HCT116 (cell line): Measurements from ENCODE around the gene SZRD1. TPM values are rescaled to one million over a fixed set of nuclear protein-coding genes. Genes with fewer than 3 reads are reported as not detected.

ENCODE experiments used
- ATAC-seq: fragments of 200-7000 bp; cut with Tn5 transposase; 2 replicates; pipeline ENCODE4 v1.9.1; 2020; ENCODE audit warnings: mild to moderate bottlenecking, moderate library complexity
- BruUV-seq: library from RNA; stranded (reverse); fragments of 400-500 nt; replicated peaks from 2 replicates; lab custom pipeline; 2021; lab: Mats Ljungman, UMichigan
- CTCF ChIA-PET: fragments of 300-600 bp; sonication (Branson Sonifier 250); formaldehyde crosslinking; loops from one replicate; lab custom pipeline; 2021; ENCODE audit warnings: antibody characterized with exemption; lab: Charles Lee
- POLR2A ChIA-PET: fragments of 300-600, 350-600 bp; sonication (Branson Sonifier 250); formaldehyde crosslinking; loops from one replicate; lab custom pipeline; 2021; ENCODE audit warnings: antibody characterized with exemption; lab: Charles Lee
- RAD21 ChIA-PET, 2 experiments: fragments of 300-600 bp; sonication (Branson Sonifier 250); formaldehyde crosslinking; loops; one replicate each; lab custom pipeline; 2023; ENCODE audit warnings: low total read pairs in 2 of 2; ENCODE audit not compliant: uncharacterized antibody in 2 of 2, unreplicated experiment in 2 of 2, low non-redundant PET in 1 of 2; lab: Charles Lee
- DNase-seq: peaks from one replicate; pipeline ENCODE4 v3.0.0-alpha.2; 2010; ENCODE audit warnings: low read depth, low spot score
- H2AFZ ChIP-seq: fragments of 200-600 bp; shearing (Covaris generic), sonication (generic); 2 replicates; pipeline ENCODE4 v1.6.1; 2017; ENCODE audit warnings: low read depth, mixed run types, mixed read lengths, antibody characterized with exemption, low read length; ENCODE audit not compliant: poor library complexity, severe bottlenecking
- H3K27ac ChIP-seq: 2 replicates; pipeline ENCODE4 v1.5.1; 2012; ENCODE audit warnings: low read depth, low read length
- H3K27me3 ChIP-seq: fragments of 200-600 bp; sonication (generic); 2 replicates; pipeline ENCODE4 v1.6.1; 2016; ENCODE audit warnings: mixed run types, low read length, mixed read lengths; ENCODE audit not compliant: insufficient read depth
- H3K36me3 ChIP-seq, 2 experiments: fragments of 200-500 bp in 1 of 2; fragments of 200-600 bp in 1 of 2; sonication (Bioruptor generic) in 1 of 2; sonication (generic) in 1 of 2; 2 replicates each; pipeline versions ENCODE4 v1.5.1 to v1.6.1; 2014 to 2016; ENCODE audit warnings: low read length in 2 of 2, inconsistent platforms in 1 of 2, mixed read lengths in 1 of 2, mixed run types in 1 of 2; ENCODE audit not compliant: insufficient read depth in 2 of 2, control insufficient read depth in 1 of 2
- H3K4me1 ChIP-seq, 2 experiments: fragments of 200-600 bp in 1 of 2; sonication (generic) in 1 of 2; 2 replicates each; pipeline versions ENCODE4 v1.5.1 to v1.6.1; 2012 to 2017; ENCODE audit warnings: low read length in 2 of 2, inconsistent platforms in 1 of 2, mild to moderate bottlenecking in 1 of 2, mixed read lengths in 1 of 2, mixed run types in 1 of 2, moderate library complexity in 1 of 2; ENCODE audit not compliant: insufficient read depth in 2 of 2, control insufficient read depth in 1 of 2
- H3K4me2 ChIP-seq: fragments of 200-600 bp; sonication (generic); 2 replicates; pipeline ENCODE4 v1.6.1; 2017; ENCODE audit warnings: mixed run types, low read length, mixed read lengths
- H3K4me3 ChIP-seq, 2 experiments: fragments of 200-600 bp in 1 of 2; sonication (generic) in 1 of 2; replicated peaks in 1 of 2; 2 replicates each; pipeline ENCODE4 v1.5.1; 2011 to 2016; ENCODE audit warnings: low read length in 2 of 2, control low read depth in 1 of 2, low read depth in 1 of 2, mild to moderate bottlenecking in 1 of 2, mixed read lengths in 1 of 2, mixed run types in 1 of 2
- H3K79me2 ChIP-seq: fragments of 200-600 bp; sonication (generic); 2 replicates; pipeline ENCODE4 v1.6.1; 2017; ENCODE audit warnings: mild to moderate bottlenecking, mixed run types, low read length, moderate library complexity, mixed read lengths; ENCODE audit not compliant: insufficient read depth
- H3K9ac ChIP-seq: fragments of 200-600 bp; sonication (generic); 2 replicates; pipeline ENCODE4 v1.6.1; 2016; ENCODE audit warnings: low read length, mixed read lengths
- H3K9me2 ChIP-seq: fragments of 200-600 bp; sonication (generic), shearing (Covaris generic); 2 replicates; pipeline ENCODE4 v1.6.1; 2017; ENCODE audit warnings: mixed run types, mild to moderate bottlenecking, moderate library complexity; ENCODE audit not compliant: insufficient read depth
- H3K9me3 ChIP-seq, 2 experiments: fragments of 200-500 bp in 1 of 2; fragments of 200-600 bp in 1 of 2; sonication (Bioruptor generic) in 1 of 2; sonication (generic) in 1 of 2; 2 replicates each; pipeline ENCODE4 v1.6.1; 2014 to 2017; ENCODE audit warnings: low read length in 2 of 2, mixed read lengths in 2 of 2, inconsistent platforms in 1 of 2, low read depth in 1 of 2, mild to moderate bottlenecking in 1 of 2, mixed run types in 1 of 2, moderate library complexity in 1 of 2; ENCODE audit not compliant: control insufficient read depth in 1 of 2, insufficient read depth in 1 of 2
- H4K20me1 ChIP-seq: fragments of 200-600 bp; sonication (generic), shearing (Covaris generic); 2 replicates; pipeline ENCODE4 v1.6.1; 2017; ENCODE audit warnings: mixed run types, mild to moderate bottlenecking, moderate library complexity; ENCODE audit not compliant: insufficient read depth
- MAX ChIP-seq: IDR thresholded peaks from 2 replicates; pipeline ENCODE4 v1.6.1; 2012
- RAD21 ChIP-seq: IDR thresholded peaks from 2 replicates; pipeline ENCODE4 v1.6.1; 2012; ENCODE audit warnings: low read depth, mild to moderate bottlenecking
- TCF7L2 ChIP-seq: IDR thresholded peaks from 2 replicates; pipeline ENCODE4 v1.7.0; 2011; ENCODE audit warnings: borderline replicate concordance, inconsistent platforms; ENCODE audit not compliant: insufficient read depth, insufficient read length; ENCODE audit errors: extremely low read depth
- ZFX ChIP-seq: fragments of 450-650 bp; IDR thresholded peaks from 2 replicates; pipeline ENCODE4 v1.6.1; 2017
- intact Hi-C: fragments of 100-400 bp; cut with micrococcal nuclease; formaldehyde crosslinking; loops from 2 replicates; pipeline ENCODE4 v1.10.0; 2022
- total RNA-seq: library from RNA; stranded (reverse); gene quantifications from one replicate; pipeline ENCODE4 v1.2.1, GENCODE V29; 2021; ENCODE audit not compliant: unreplicated experiment

SZRD1 gene
- total RNA-seq, 1 experiment from 2014 or later, result 141 TPM

GRCh38 chr1:16397120-16397519, 30.1 kb downstream of the SZRD1 start:
- BruUV-seq, result no TSS peak
- Histone ChIP-seq H3K9me2 (no peaks in the 10 kb centered on the region), H4K20me1 (0 out of 2 replicates have a peak, but pooled peaks cover under 1% of the 10 kb centered on the region), H3K27ac (no peak overlapping the region), H3K4me2 (no peak overlapping the region), H3K4me3 (no peak overlapping the region), H3K9ac (no peak overlapping the region), H3K36me3 (peaks cover 17 to 25% of the 10 kb centered on the region in 2 experiments; a peak in 3 of 4 replicates), H3K79me2 (peaks cover 24% of the 10 kb centered on the region), H3K27me3 (no peaks in the 10 kb centered on the region), H2AFZ (no peak overlapping the region), H3K4me1 (peaks cover 0 to 5% of the 10 kb centered on the region in 2 experiments; a peak in 2 of 4 replicates), H3K9me3 (no peaks in the 10 kb centered on the region)
- TF ChIP-seq ZFX (no peak), RAD21 (no peak), TCF7L2 (no peak)
- RAD21 ChIA-PET, result no interaction called here
- DNase-seq (no peak), ATAC-seq (no peak)
- CTCF ChIA-PET, result no interaction called here
- POLR2A ChIA-PET, result no interaction called here
- intact Hi-C loops, result no loop called here

GRCh38 chr1:16398371-16398953, 31.4 kb downstream of the SZRD1 start:
- H3K9me2 ChIP-seq, result no peaks in the 10 kb centered on the region
- no TSS peak for BruUV-seq
- CTCF ChIA-PET, result no interaction called here
- H3K4me1 ChIP-seq, result peaks cover 0 to 13% of the 10 kb centered on the region in 2 experiments; a peak in 2 of 4 replicates
- no peak for DNase-seq
- no peaks in the 10 kb centered on the region for H3K9me3 ChIP-seq
- H4K20me1 ChIP-seq, result no peaks in the 10 kb centered on the region
- no peak for ATAC-seq
- no peak overlapping the region for H2AFZ ChIP-seq
- no peak overlapping the region for H3K9ac ChIP-seq
- H3K36me3 ChIP-seq, result peaks cover 17 to 25% of the 10 kb centered on the region in 2 experiments; a peak in 3 of 4 replicates
- TF ChIP-seq ZFX (no peak), MAX (no peak)
- H3K4me3 ChIP-seq, result no peak overlapping the region
- no peak overlapping the region for H3K4me2 ChIP-seq
- POLR2A ChIA-PET, result no interaction called here
- RAD21 ChIA-PET, result no interaction called here
- intact Hi-C loops, result no loop called here
- H3K79me2 ChIP-seq, result peaks cover 11% of the 10 kb centered on the region; the same call in 1 of the 2 replicates
- no peak overlapping the region for H3K27ac ChIP-seq
- no peaks in the 10 kb centered on the region for H3K27me3 ChIP-seq
